ENCODE data around the gene TSC22D3.

GRCh38 chrX:107741404-107741790 is 34.2 kb downstream of the TSC22D3 start:
- TF ChIP-seq ZFP3 (CRISPR knock-in tag; IDR thresholded peaks at IDR 0.05) (no peak), TOX (CRISPR knock-in tag; IDR thresholded peaks at IDR 0.05; ENCODE audit: borderline replicate concordance) (no peak), ZNF565 (CRISPR knock-in tag; conservative IDR thresholded peaks at IDR 0.05; ENCODE audit: low read depth) (no peak), RARB (CRISPR knock-in tag; IDR thresholded peaks at IDR 0.05) (no peak), PATZ1 (CRISPR knock-in tag; IDR thresholded peaks at IDR 0.05; ENCODE audit: borderline replicate concordance) (no peak)
